ENCODE data around the gene EIF1B. TPM values are rescaled to one million over a fixed set of nuclear protein-coding genes. Genes with fewer than 3 reads are reported as not detected.

Gene EIF1B
- total and polyA plus RNA-seq, 10 of the 15 experiments (the other 5 are each of a cell fraction or from before 2014, with no cell fraction given) = 15.4 to 75.6 (median 43.2) TPM

DNA sequence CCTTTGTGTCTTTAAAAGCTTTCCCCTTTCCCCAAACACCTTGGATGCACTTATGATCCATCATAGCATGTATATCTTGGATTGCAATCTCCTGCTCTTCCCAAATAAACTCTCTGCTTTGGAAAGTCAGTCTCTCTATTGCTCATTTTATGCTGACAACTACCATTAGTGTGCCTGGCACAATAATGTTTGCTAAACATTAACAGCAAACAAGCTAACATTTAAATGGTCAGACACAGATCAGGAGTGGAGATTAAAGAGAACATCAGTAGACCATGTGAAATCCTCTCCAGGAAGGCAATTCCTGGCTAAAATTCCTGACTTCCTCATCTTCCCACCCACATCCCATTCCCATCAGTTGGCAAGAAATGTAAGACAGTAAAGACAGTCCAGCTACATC lies 44.3 kb upstream of the EIF1B start (continued):
- TF ChIP-seq, protein P1, sequence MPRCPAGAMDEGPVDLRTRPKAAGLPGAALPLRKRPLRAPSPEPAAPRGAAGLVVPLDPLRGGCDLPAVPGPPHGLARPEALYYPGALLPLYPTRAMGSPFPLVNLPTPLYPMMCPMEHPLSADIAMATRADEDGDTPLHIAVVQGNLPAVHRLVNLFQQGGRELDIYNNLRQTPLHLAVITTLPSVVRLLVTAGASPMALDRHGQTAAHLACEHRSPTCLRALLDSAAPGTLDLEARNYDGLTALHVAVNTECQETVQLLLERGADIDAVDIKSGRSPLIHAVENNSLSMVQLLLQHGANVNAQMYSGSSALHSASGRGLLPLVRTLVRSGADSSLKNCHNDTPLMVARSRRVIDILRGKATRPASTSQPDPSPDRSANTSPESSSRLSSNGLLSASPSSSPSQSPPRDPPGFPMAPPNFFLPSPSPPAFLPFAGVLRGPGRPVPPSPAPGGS (IDR thresholded peaks at IDR 0.05; ENCODE audit: borderline replicate concordance, insufficient read depth, low read depth, low read length, poor library complexity, severe bottlenecking) = no peak
- TF ChIP-seq NFXL1 (IDR thresholded peaks at IDR 0.05; ENCODE audit: borderline replicate concordance) (no peak), HDAC2 (IDR thresholded peaks at IDR 0.05) (no peak), RELA (IDR thresholded peaks at IDR 0.05; ENCODE audit: borderline replicate concordance, partially characterized antibody) (no peak), SMAD5 (IDR thresholded peaks at IDR 0.05; ENCODE audit: low read depth) (no peak), KAT2A (conservative IDR thresholded peaks at IDR 0.05; ENCODE audit: control insufficient read depth, low read depth, low read length) (no peak), FOXK2 (IDR thresholded peaks at IDR 0.05) (no peak), HDAC6 (IDR thresholded peaks at IDR 0.05; ENCODE audit: unreplicated experiment) (no peak), BCL11A (IDR thresholded peaks at IDR 0.05; ENCODE audit: low read depth, low read length) (no peak), FOS (IDR thresholded peaks at IDR 0.05; ENCODE audit: borderline replicate concordance, extremely low read depth, insufficient read length) (no peak), IRF3 (IDR thresholded peaks at IDR 0.05) (no peak), EZH2 (IDR thresholded peaks at IDR 0.05; ENCODE audit: borderline replicate concordance, control insufficient read depth, low read depth, low read length) (no peak), NFYA (IDR thresholded peaks at IDR 0.05; ENCODE audit: borderline replicate concordance, low read depth, low read length) (no peak)

All from GM12878 (cell line).